Measurements from ENCODE around the gene PFKL. TPM values are rescaled to one million over a fixed set of nuclear protein-coding genes. Genes with fewer than 3 reads are reported as not detected.
"Not testable (repeated sequence)": the region's sequence is repeated elsewhere in the genome, so short reads cannot be mapped to it uniquely, and the experiment has no call there.

The PFKL gene
- total and polyA plus RNA-seq, 5 donors from 2014 or later = 125 to 204 (median 174) TPM

DNA sequence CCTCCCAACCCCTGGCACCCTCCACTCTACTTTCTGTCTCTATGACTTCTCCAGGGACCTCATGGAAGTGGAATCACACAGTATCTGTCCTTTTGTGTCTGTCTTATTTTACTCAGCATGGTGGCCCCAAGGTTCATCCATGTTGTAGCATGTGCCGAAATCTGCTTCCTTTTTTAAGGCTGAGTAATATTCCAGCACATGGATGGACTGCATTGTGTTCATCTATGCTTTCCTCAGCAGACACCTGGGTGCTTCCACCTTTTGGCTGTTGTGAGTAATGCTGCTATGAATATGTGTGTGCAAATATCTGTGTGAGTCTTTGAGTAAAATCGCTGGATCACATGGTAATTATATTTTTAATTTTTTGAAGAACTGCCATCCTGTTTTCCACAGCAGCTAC is 1.6 kb upstream of the PFKL start:
- Histone ChIP-seq H3K9me3 (ENCODE audit: control insufficient read depth in 2 of 2, low read length in 2 of 2) (no peaks in the 10 kb centered on the region), H3K4me3 (ENCODE audit: low read depth, low read length) (no peak overlapping the region), H3K27me3 (ENCODE audit: control insufficient read depth, insufficient read depth, low read length) (no peaks in the 10 kb centered on the region), H3K27ac (ENCODE audit: insufficient read depth, low read length, poor library complexity, severe bottlenecking) (peak overlapping the region; percentile 47), H3K4me1 (ENCODE audit: control insufficient read depth, insufficient read depth, low read length, poor library complexity, severe bottlenecking) (peaks cover 69% of the 10 kb centered on the region), H3K36me3 (ENCODE audit: control insufficient read depth, insufficient read depth, low read length) (no peaks in the 10 kb centered on the region)
- Mint-ChIP-seq H3K27me3 (peaks cover 4% of the 10 kb centered on the region), H3K36me3 (no peaks in the 10 kb centered on the region), H3K4me1 (peaks cover 1 to 57% (median 22%) of the 10 kb centered on the region in 4 donors), H3K9me3 (peaks cover 0 to under 1% (median 0%) of the 10 kb centered on the region in 7 donors), H3K4me3 (peak overlapping the region; percentile 73 to 96 (median 79)), H3K27ac (peak overlapping the region; percentile 47 to 90 (median 49))
- ATAC-seq (ENCODE audit: low read depth in 2 of 2) (no peak), DNase-seq (peak in 2 of 3 donors; percentile 34 to 49)

DNA sequence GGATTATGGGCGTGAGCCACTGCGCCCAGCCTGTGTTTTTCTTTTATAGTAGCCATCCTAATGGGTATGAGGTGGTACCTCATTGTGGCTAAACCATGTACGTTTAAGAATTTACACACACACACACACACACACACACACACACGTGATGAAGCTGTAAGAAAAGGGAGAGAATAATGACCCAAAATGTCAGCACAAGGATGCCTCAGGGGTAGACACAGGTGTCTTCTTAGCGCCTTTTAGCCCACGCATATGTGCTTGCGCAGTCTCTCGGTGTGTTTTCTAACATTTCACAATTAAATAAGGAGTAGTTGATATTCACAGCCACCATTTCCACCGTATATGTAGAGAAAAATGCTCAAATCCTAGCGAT is 782 bp upstream of the PFKL start:
- no peaks in the 10 kb centered on the region for H3K36me3 Mint-ChIP-seq
- Histone ChIP-seq H3K36me3 (ENCODE audit: control insufficient read depth, insufficient read depth, low read length) (no peaks in the 10 kb centered on the region), H3K4me3 (ENCODE audit: low read depth, low read length) (peak overlapping the region; percentile 67), H3K27ac (ENCODE audit: insufficient read depth, low read length, poor library complexity, severe bottlenecking) (peak overlapping the region; percentile 82), H3K9me3 (ENCODE audit: control insufficient read depth in 2 of 2, low read length in 2 of 2) (no peaks in the 10 kb centered on the region), H3K27me3 (ENCODE audit: control insufficient read depth, insufficient read depth, low read length) (no peaks in the 10 kb centered on the region), H3K4me1 (ENCODE audit: control insufficient read depth, insufficient read depth, low read length, poor library complexity, severe bottlenecking) (peaks cover 72% of the 10 kb centered on the region)
- peak overlapping the region; percentile 92 to 95 (median 95) for H3K27ac Mint-ChIP-seq
- ATAC-seq (ENCODE audit: low read depth in 2 of 2) (peak; percentile 0 to 1), DNase-seq (peak in 1 of 3 donors; percentile 43)
- H3K4me3 Mint-ChIP-seq = peak overlapping the region; percentile 90 to 96 (median 96)
- H3K9me3 Mint-ChIP-seq = peaks cover 0 to 2% (median 0%) of the 10 kb centered on the region in 7 donors
- peaks cover 4 to 64% (median 26%) of the 10 kb centered on the region in 4 donors for H3K4me1 Mint-ChIP-seq
- peaks cover 4% of the 10 kb centered on the region for H3K27me3 Mint-ChIP-seq

DNA sequence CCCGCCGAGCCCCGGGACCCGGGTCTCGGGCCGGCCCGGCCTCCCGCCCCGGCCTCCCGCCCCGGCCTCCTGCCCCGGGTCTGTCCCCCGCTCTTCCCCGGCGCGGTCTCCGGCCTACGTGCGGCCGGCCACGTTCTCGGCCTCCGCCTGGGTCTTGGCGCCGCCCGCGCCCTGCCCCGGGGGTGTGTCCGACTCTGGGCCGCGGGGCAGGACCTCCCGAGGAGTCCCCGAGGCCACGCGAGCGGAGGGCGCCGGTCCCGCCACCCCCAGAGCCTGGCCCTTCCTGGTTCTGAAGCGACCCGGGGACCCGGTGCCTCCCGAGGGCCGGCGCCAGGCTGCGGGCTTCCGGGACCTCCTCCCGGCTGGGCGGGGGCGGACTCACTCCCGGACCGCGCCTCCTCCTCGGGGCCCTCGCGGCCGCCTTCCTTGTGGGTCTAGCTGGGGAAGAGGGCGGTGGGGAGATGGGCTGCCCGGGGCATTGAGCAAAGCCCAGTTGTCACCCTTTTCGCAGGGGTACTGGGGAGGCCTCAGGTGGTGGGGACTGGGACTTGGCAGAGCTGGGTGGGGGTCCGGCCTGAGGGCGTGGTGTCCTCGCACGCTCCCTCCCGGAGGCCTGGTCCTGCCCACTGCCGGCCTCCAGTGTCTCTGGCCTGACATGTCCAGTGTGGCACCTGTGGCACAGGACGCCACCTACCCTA is 558 bp downstream of the PFKL start:
- Histone ChIP-seq H3K36me3 (ENCODE audit: control insufficient read depth, insufficient read depth, low read length) (no peaks in the 10 kb centered on the region), H3K9me3 (ENCODE audit: control insufficient read depth in 2 of 2, low read length in 2 of 2) (no peaks in the 10 kb centered on the region), H3K4me1 (ENCODE audit: control insufficient read depth, insufficient read depth, low read length, poor library complexity, severe bottlenecking) (peaks cover 73% of the 10 kb centered on the region), H3K27me3 (ENCODE audit: control insufficient read depth, insufficient read depth, low read length) (no peaks in the 10 kb centered on the region), H3K27ac (ENCODE audit: insufficient read depth, low read length, poor library complexity, severe bottlenecking) (peak overlapping the region; percentile 82), H3K4me3 (ENCODE audit: low read depth, low read length) (peak overlapping the region; percentile 53)
- Mint-ChIP-seq H3K4me1 (peaks cover 4 to 64% (median 30%) of the 10 kb centered on the region in 4 donors), H3K4me3 (peak overlapping the region; percentile 86 to 90 (median 88)), H3K27ac (peak overlapping the region; percentile 86 to 97 (median 88)), H3K36me3 (no peaks in the 10 kb centered on the region), H3K9me3 (peaks cover 0 to 2% (median 0%) of the 10 kb centered on the region in 7 donors), H3K27me3 (peaks cover 2% of the 10 kb centered on the region)
- DNase-seq (peak; percentile 44 to 66 (median 63)), ATAC-seq (ENCODE audit: low read depth in 2 of 2) (peak; percentile 32 to 41)

DNA sequence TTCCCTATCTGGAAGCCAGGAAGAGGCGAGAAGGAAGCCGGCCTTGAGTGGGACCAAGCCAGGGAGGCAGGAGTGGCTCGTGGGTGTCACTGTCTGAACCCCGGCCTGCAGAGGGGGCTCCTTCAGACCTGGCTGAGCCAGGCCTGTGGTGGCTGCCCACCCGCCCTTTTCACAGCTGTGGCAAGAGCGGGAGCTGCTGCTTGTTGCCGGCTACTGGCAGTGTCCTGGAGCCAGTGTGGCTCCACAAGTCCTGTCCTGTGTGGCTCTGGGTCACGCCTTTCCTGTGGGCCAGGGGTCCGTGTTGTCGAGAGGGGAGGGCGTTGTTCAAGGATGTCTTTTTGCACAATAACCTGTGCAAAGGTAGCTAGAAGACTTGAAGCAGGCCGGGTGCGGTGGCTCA is 1.3 kb downstream of the PFKL start:
- Histone ChIP-seq H3K27ac (ENCODE audit: insufficient read depth, low read length, poor library complexity, severe bottlenecking) (peak overlapping the region; percentile 82), H3K4me1 (ENCODE audit: control insufficient read depth, insufficient read depth, low read length, poor library complexity, severe bottlenecking) (peaks cover 74% of the 10 kb centered on the region), H3K4me3 (ENCODE audit: low read depth, low read length) (peak overlapping the region; percentile 53), H3K36me3 (ENCODE audit: control insufficient read depth, insufficient read depth, low read length) (no peaks in the 10 kb centered on the region), H3K27me3 (ENCODE audit: control insufficient read depth, insufficient read depth, low read length) (no peaks in the 10 kb centered on the region), H3K9me3 (ENCODE audit: control insufficient read depth in 2 of 2, low read length in 2 of 2) (no peaks in the 10 kb centered on the region)
- H3K4me3 Mint-ChIP-seq = peak overlapping the region; percentile 86 to 90 (median 88)
- H3K27ac Mint-ChIP-seq = peak overlapping the region; percentile 86 to 97 (median 88)
- ATAC-seq (ENCODE audit: low read depth in 2 of 2) = no peak
- no peak for DNase-seq
- H3K4me1 Mint-ChIP-seq = peaks cover 4 to 66% (median 30%) of the 10 kb centered on the region in 4 donors
- H3K9me3 Mint-ChIP-seq = peaks cover 0 to 2% (median 0%) of the 10 kb centered on the region in 7 donors
- no peaks in the 10 kb centered on the region for H3K27me3 Mint-ChIP-seq
- H3K36me3 Mint-ChIP-seq = no peaks in the 10 kb centered on the region

DNA sequence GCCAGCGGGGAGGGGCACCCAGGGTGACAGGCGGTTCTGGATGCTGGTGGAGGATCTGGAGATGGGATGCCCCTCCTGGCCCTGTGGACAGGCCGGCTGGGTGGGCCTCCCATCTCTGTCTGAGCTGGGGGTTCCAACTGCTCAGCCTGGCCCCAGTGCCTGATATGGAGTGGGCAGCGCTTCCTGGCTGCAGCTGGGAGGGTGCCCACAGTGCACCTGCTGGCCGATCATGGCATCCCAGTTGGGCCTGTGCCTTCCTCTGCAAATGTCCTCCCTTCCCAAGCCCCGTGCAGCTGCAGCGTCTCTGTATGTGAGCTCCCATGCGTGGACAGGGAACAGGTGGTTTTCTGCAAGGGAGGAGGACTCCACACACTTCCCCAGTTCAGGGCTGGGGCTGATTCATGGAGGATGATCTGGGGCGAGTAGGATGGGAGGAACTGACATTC is 2.1 kb downstream of the PFKL start:
- H3K9me3 Mint-ChIP-seq = peaks cover 0 to 2% (median 0%) of the 10 kb centered on the region in 7 donors
- Histone ChIP-seq H3K27ac (ENCODE audit: insufficient read depth, low read length, poor library complexity, severe bottlenecking) (peak overlapping the region; percentile 11), H3K4me1 (ENCODE audit: control insufficient read depth, insufficient read depth, low read length, poor library complexity, severe bottlenecking) (peaks cover 74% of the 10 kb centered on the region), H3K36me3 (ENCODE audit: control insufficient read depth, insufficient read depth, low read length) (no peaks in the 10 kb centered on the region), H3K9me3 (ENCODE audit: control insufficient read depth in 2 of 2, low read length in 2 of 2) (no peaks in the 10 kb centered on the region), H3K4me3 (ENCODE audit: low read depth, low read length) (no peak overlapping the region), H3K27me3 (ENCODE audit: control insufficient read depth, insufficient read depth, low read length) (no peaks in the 10 kb centered on the region)
- H3K27ac Mint-ChIP-seq = peak overlapping the region; percentile 77 to 92 (median 86)
- no peaks in the 10 kb centered on the region for H3K27me3 Mint-ChIP-seq
- no peaks in the 10 kb centered on the region for H3K36me3 Mint-ChIP-seq
- ATAC-seq (ENCODE audit: low read depth in 2 of 2) (no peak), DNase-seq (no peak)
- peak overlapping the region; percentile 86 to 90 (median 88) for H3K4me3 Mint-ChIP-seq
- H3K4me1 Mint-ChIP-seq = peaks cover 4 to 66% (median 31%) of the 10 kb centered on the region in 4 donors

DNA sequence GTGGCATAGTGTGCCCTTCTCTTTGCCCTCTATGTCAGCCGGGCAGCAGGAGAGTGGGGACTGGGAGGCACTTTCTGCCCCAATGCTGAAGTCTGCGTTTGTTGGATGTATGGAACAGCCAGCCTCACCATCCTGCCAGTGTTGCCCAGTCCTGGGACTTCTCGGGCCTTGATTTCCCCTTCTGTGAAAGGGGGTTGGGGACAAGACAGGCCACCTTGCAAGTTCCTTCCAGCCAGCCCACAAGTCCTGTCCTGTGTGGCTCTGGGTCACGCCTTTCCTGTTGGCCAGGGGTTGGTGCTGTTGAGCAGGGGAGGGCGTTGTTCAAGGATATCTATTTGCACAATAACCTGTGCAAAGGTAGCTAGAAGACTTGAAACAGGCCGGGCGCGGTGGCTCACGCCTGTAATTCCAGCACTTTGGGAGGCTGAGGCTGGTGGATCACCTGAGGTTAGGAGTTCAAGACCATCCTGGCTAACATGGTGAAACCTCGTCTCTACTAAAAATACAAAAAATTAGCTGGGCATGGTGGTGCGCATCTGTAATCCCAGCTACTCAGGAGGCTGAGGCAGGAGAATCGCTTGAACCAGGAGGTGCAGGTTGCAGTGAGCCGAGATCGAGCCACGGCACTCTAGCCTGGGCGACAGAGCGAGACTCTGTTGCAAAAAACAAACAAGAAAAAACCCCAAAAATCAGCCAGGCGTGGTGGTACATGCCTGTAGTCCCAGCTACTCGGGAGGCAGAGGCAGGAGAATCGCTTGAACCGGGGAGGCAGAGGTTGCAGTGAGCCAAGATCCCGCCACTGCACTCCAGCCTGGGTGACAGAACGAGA is 2.9 kb downstream of the PFKL start:
- H3K36me3 ChIP-seq (ENCODE audit: control insufficient read depth, insufficient read depth, low read length); H3K27me3 Mint-ChIP-seq; H3K9me3 ChIP-seq (ENCODE audit: control insufficient read depth in 2 of 2, low read length in 2 of 2); ATAC-seq (ENCODE audit: low read depth in 2 of 2); H3K9me3 Mint-ChIP-seq; H3K27ac ChIP-seq (ENCODE audit: insufficient read depth, low read length, poor library complexity, severe bottlenecking); H3K27me3 ChIP-seq (ENCODE audit: control insufficient read depth, insufficient read depth, low read length); H3K36me3 Mint-ChIP-seq; H3K4me3 ChIP-seq (ENCODE audit: low read depth, low read length): not testable (repeated sequence)
- H3K4me1 Mint-ChIP-seq = peaks cover 4 to 66% (median 30%) of the 10 kb centered on the region in 4 donors
- peak overlapping the region; percentile 86 to 93 (median 88) for H3K4me3 Mint-ChIP-seq
- H3K4me1 ChIP-seq (ENCODE audit: control insufficient read depth, insufficient read depth, low read length, poor library complexity, severe bottlenecking) = peaks cover 68% of the 10 kb centered on the region
- DNase-seq = peak in 1 of 3 donors; percentile 49
- peak overlapping the region; percentile 77 to 92 (median 86) for H3K27ac Mint-ChIP-seq

DNA sequence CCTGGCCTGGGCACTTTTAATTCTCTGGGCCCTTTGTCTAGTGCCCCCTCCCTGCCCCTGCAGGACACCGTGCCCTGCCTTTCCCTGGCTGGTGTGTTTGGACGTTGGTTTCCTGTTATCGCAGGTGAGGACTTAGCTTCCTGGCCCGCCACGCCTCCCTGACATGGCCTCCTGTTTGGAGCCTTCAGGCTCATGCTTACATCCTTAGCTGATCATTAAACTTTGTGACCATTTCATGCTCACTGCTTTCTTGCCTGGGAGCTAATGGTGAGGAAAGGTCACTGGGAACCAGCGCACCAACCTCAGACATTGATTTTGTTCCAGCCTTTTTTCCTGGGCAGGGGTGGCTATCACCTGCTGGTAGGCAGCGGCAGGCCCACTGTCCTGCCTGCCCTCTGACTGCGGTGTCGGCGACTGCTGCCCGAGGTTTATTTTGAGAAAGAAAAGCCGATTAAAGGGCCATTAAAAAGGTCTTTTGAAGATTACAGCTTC is 3.7 kb downstream of the PFKL start:
- H3K4me3 Mint-ChIP-seq = peak overlapping the region; percentile 86 to 93 (median 88)
- DNase-seq = peak in 1 of 3 donors; percentile 67
- peaks cover 4 to 64% (median 25%) of the 10 kb centered on the region in 4 donors for H3K4me1 Mint-ChIP-seq
- peak overlapping the region; percentile 86 to 96 (median 92) for H3K27ac Mint-ChIP-seq
- H3K27me3 ChIP-seq (ENCODE audit: control insufficient read depth, insufficient read depth, low read length) = no peaks in the 10 kb centered on the region
- peaks cover 8% of the 10 kb centered on the region for H3K36me3 Mint-ChIP-seq
- ATAC-seq (ENCODE audit: low read depth in 2 of 2) = no peak
- peaks cover 61% of the 10 kb centered on the region for H3K4me1 ChIP-seq (ENCODE audit: control insufficient read depth, insufficient read depth, low read length, poor library complexity, severe bottlenecking)
- H3K4me3 ChIP-seq (ENCODE audit: low read depth, low read length) = no peak overlapping the region
- H3K9me3 ChIP-seq (ENCODE audit: control insufficient read depth in 2 of 2, low read length in 2 of 2) = no peaks in the 10 kb centered on the region
- peak overlapping the region; percentile 23 for H3K27ac ChIP-seq (ENCODE audit: insufficient read depth, low read length, poor library complexity, severe bottlenecking)
- H3K27me3 Mint-ChIP-seq = no peaks in the 10 kb centered on the region
- peaks cover 4% of the 10 kb centered on the region for H3K36me3 ChIP-seq (ENCODE audit: control insufficient read depth, insufficient read depth, low read length)
- H3K9me3 Mint-ChIP-seq = peaks cover 0 to 2% (median 0%) of the 10 kb centered on the region in 7 donors
